ENCODE measurements around the gene DTNBP1. TPM values are rescaled to one million over a fixed set of nuclear protein-coding genes. Genes with fewer than 3 reads are reported as not detected.

DTNBP1 gene
- total and polyA plus RNA-seq, 2 of the 4 experiments (the other 2 are of a cell fraction): 4.8 to 18.7 TPM

DNA sequence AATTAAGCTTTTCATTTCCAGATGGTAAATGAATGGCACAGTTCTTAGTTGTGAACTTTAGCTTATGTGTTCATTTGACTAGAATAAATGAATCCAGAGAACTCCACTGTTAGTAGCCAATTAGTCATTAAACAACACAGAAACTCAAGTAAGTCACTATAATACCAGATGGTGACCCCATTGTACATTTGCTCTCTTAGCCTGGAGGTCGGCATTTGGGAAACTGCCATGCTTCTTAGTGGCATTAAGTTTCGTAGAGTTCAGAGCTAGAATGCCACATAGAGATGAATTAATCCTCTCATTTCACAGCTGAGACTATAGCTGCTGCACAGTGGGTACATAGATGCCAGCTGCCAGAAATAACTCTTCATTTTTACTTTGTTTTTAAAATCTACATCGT lies 10.8 kb upstream of the DTNBP1 start:
- Histone ChIP-seq H3K27ac (ENCODE audit: insufficient read depth, low read length) (no peak overlapping the region), H3K14ac (replicated peaks; ENCODE audit: low read depth, low read length) (no peak overlapping the region), H3K4me1 (ENCODE audit: control insufficient read depth, insufficient read depth, low read length) (no peaks in the 10 kb centered on the region), H3K4me3 (ENCODE audit: insufficient read depth, low read depth, low read length) (no peak overlapping the region), H4K8ac (ENCODE audit: low read depth in 2 of 2, low read length in 2 of 2) (no peak overlapping the region), H4K20me1 (ENCODE audit: insufficient read depth, low read length) (no peaks in the 10 kb centered on the region), H2AFZ (replicated peaks; ENCODE audit: low read length, poor library complexity) (no peak overlapping the region), H3K9me1 (ENCODE audit: insufficient read depth, low read length) (no peaks in the 10 kb centered on the region), H3K4ac (ENCODE audit: low read depth, low read length) (no peak overlapping the region), H3K9me3 (ENCODE audit: control insufficient read depth, insufficient read depth, low read length) (no peaks in the 10 kb centered on the region), H3K36me3 (ENCODE audit: control insufficient read depth, insufficient read depth, low read length) (no peaks in the 10 kb centered on the region), H3K23ac (ENCODE audit: low read depth, low read length) (no peak overlapping the region), H2BK20ac (ENCODE audit: low read depth, low read length) (no peak overlapping the region), H3K79me1 (ENCODE audit: low read depth in 1 of 2, low read length in 2 of 2) (no peaks in the 10 kb centered on the region), H4K5ac (ENCODE audit: low read depth, low read length) (no peak overlapping the region), H3K18ac (ENCODE audit: low read depth, low read length) (no peak overlapping the region), H2AK5ac (ENCODE audit: low read depth, low read length) (no peak overlapping the region), H3K4me2 (ENCODE audit: low read depth, low read length) (no peak overlapping the region), H3K9ac (ENCODE audit: low read depth, low read length) (no peak overlapping the region), H2BK120ac (ENCODE audit: low read depth, low read length) (no peak overlapping the region), H2BK15ac (ENCODE audit: low read depth, low read length) (no peak overlapping the region), H4K91ac (ENCODE audit: insufficient read depth, low read depth, low read length) (no peak overlapping the region), H2AK9ac (replicated peaks; ENCODE audit: low read depth, low read length, poor library complexity) (no peak overlapping the region), H3K56ac (ENCODE audit: extremely low read depth, insufficient read depth, low read length) (no peak overlapping the region), H2BK5ac (ENCODE audit: low read depth, low read length, poor library complexity, severe bottlenecking) (no peak overlapping the region), H3K27me3 (ENCODE audit: control insufficient read depth, insufficient read depth, low read length) (peaks cover 70% of the 10 kb centered on the region)
- no peak for TF ChIP-seq RAD21 (IDR thresholded peaks at IDR 0.05; ENCODE audit: low read length)
- no peak for TF ChIP-seq RCOR1 (IDR thresholded peaks at IDR 0.05; ENCODE audit: insufficient replicate concordance, low read length)
- TF ChIP-seq POLR2A (IDR thresholded peaks at IDR 0.05; ENCODE audit: low read depth, low read length): no peak
- TF ChIP-seq MXI1 (IDR thresholded peaks at IDR 0.05; ENCODE audit: borderline replicate concordance, low read depth, low read length): no peak
- no peak for TF ChIP-seq MAZ (IDR thresholded peaks at IDR 0.05; ENCODE audit: borderline replicate concordance, low read depth, low read length)
- no peak for TF ChIP-seq RFX5 (IDR thresholded peaks at IDR 0.05; ENCODE audit: low read depth, low read length)
- no peak for TF ChIP-seq SMC3 (IDR thresholded peaks at IDR 0.05; ENCODE audit: low read depth, low read length)
- no peak for TF ChIP-seq FOS (IDR thresholded peaks at IDR 0.05; ENCODE audit: low read depth, low read length)
- no peak for TF ChIP-seq MAFK (IDR thresholded peaks at IDR 0.05; ENCODE audit: low read depth, low read length)
- TF ChIP-seq CEBPB (IDR thresholded peaks at IDR 0.05; ENCODE audit: low read depth, low read length): no peak
- TF ChIP-seq, protein P1, sequence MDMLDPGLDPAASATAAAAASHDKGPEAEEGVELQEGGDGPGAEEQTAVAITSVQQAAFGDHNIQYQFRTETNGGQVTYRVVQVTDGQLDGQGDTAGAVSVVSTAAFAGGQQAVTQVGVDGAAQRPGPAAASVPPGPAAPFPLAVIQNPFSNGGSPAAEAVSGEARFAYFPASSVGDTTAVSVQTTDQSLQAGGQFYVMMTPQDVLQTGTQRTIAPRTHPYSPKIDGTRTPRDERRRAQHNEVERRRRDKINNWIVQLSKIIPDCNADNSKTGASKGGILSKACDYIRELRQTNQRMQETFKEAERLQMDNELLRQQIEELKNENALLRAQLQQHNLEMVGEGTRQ (IDR thresholded peaks at IDR 0.05; ENCODE audit: low read depth, low read length): no peak
- TF ChIP-seq BHLHE40 (IDR thresholded peaks at IDR 0.05; ENCODE audit: low read depth, low read length): no peak
- no peak for TF ChIP-seq NFE2L2 (IDR thresholded peaks at IDR 0.05; ENCODE audit: low read depth, low read length)
- TF ChIP-seq, protein P2, sequence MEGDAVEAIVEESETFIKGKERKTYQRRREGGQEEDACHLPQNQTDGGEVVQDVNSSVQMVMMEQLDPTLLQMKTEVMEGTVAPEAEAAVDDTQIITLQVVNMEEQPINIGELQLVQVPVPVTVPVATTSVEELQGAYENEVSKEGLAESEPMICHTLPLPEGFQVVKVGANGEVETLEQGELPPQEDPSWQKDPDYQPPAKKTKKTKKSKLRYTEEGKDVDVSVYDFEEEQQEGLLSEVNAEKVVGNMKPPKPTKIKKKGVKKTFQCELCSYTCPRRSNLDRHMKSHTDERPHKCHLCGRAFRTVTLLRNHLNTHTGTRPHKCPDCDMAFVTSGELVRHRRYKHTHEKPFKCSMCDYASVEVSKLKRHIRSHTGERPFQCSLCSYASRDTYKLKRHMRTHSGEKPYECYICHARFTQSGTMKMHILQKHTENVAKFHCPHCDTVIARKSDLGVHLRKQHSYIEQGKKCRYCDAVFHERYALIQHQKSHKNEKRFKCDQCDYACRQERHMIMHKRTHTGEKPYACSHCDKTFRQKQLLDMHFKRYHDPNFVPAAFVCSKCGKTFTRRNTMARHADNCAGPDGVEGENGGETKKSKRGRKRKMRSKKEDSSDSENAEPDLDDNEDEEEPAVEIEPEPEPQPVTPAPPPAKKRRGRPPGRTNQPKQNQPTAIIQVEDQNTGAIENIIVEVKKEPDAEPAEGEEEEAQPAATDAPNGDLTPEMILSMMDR (conservative IDR thresholded peaks at IDR 0.05; ENCODE audit: low read depth, low read length): no peak
- no peak for TF ChIP-seq CHD1 (IDR thresholded peaks at IDR 0.05; ENCODE audit: low read depth, low read length)
- TF ChIP-seq, protein P3, sequence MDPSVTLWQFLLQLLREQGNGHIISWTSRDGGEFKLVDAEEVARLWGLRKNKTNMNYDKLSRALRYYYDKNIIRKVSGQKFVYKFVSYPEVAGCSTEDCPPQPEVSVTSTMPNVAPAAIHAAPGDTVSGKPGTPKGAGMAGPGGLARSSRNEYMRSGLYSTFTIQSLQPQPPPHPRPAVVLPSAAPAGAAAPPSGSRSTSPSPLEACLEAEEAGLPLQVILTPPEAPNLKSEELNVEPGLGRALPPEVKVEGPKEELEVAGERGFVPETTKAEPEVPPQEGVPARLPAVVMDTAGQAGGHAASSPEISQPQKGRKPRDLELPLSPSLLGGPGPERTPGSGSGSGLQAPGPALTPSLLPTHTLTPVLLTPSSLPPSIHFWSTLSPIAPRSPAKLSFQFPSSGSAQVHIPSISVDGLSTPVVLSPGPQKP (IDR thresholded peaks at IDR 0.05; ENCODE audit: borderline replicate concordance, low read depth, low read length): no peak
- intact Hi-C loops (cut with micrococcal nuclease) (no loop called here), in situ Hi-C loops (cut with MboI; ENCODE audit: low sequenced_read_pairs) (no loop called here), dilution Hi-C loops (cut with HindIII; ENCODE audit: low sequenced_read_pairs, unreplicated experiment) (no loop called here)
- no CpG with 5 or more reads among the region's 3 CpGs for WGBS, 2 experiments (ENCODE audit: extremely low coverage in 2 of 2, insufficient read length in 1 of 2)
- no peak for DNase-seq
- no TSS peak for BruUV-seq (replicated peaks)
- POLR2A ChIA-PET (ENCODE audit: unreplicated experiment): no interaction called here
- ATAC-seq (ENCODE audit: low read depth): no peak
- CTCF ChIA-PET: no interaction called here
